Limb (tissue), 2 donors: ENCODE results near the gene ROS1.
"Not testable (repeated sequence)": the region's sequence is repeated elsewhere in the genome, so short reads cannot be mapped to it uniquely, and the experiment has no call there.

Experiments used
- DNase-seq, 2 donors: peaks; one replicate each; pipeline ENCODE4 v3.0.0-alpha.2; 2016; ENCODE audit errors: extremely low spot score in 2 of 2

The ROS1 gene

GRCh38 chr6:117384659-117385058 is 41.1 kb downstream of the ROS1 start:
- no peak for DNase-seq

GRCh38 chr6:117381749-117382148 is 44.0 kb downstream of the ROS1 start:
- no peak for DNase-seq

- no peak for DNase-seq
These were observed 45.4 kb downstream of the ROS1 start for GRCh38 chr6:117380298-117380697.

- DNase-seq: no peak
These were observed 50.3 kb downstream of the ROS1 start for GRCh38 chr6:117375446-117375845.

- no peak for DNase-seq
These were observed 52.4 kb downstream of the ROS1 start for GRCh38 chr6:117373211-117373813.

GRCh38 chr6:117372289-117372688 is 53.5 kb downstream of the ROS1 start:
- DNase-seq: not testable (repeated sequence)

- DNase-seq: no peak
These were observed 54.2 kb downstream of the ROS1 start for GRCh38 chr6:117371492-117371891.

- no peak for DNase-seq
These were observed 66.2 kb downstream of the ROS1 start for GRCh38 chr6:117359581-117359980.

- DNase-seq: no peak
These were observed 71.1 kb downstream of the ROS1 start for GRCh38 chr6:117354671-117355070.

- no peak for DNase-seq
These were observed 73.2 kb downstream of the ROS1 start for GRCh38 chr6:117352466-117353081.

- DNase-seq: no peak
These were observed 74.2 kb downstream of the ROS1 start for GRCh38 chr6:117351521-117351920.

- peak in 1 of 2 donors; percentile 61 for DNase-seq
These were observed 79.4 kb downstream of the ROS1 start for GRCh38 chr6:117346142-117346930.

GRCh38 chr6:117345292-117345610 is 80.5 kb downstream of the ROS1 start:
- no peak for DNase-seq

GRCh38 chr6:117344444-117345291 is 81.1 kb downstream of the ROS1 start:
- no peak for DNase-seq

- DNase-seq: no peak
These were observed 87.2 kb downstream of the ROS1 start for GRCh38 chr6:117338567-117338966.

- DNase-seq: no peak
These were observed 95.8 kb downstream of the ROS1 start for GRCh38 chr6:117329926-117330325.

GRCh38 chr6:117328500-117328899 is 97.2 kb downstream of the ROS1 start:
- DNase-seq: no peak

GRCh38 chr6:117328005-117328389 is 97.7 kb downstream of the ROS1 start:
- no peak for DNase-seq

GRCh38 chr6:117327149-117328004 is 98.4 kb downstream of the ROS1 start:
- DNase-seq: no peak

- no peak for DNase-seq
These were observed 99.3 kb downstream of the ROS1 start for GRCh38 chr6:117326396-117326795.

- DNase-seq: peak in 1 of 2 donors; percentile 25
These were observed 108.5 kb downstream of the ROS1 start for GRCh38 chr6:117317261-117317660.
